Measurements from ENCODE around the gene STK38L. TPM values are rescaled to one million over a fixed set of nuclear protein-coding genes. Genes with fewer than 3 reads are reported as not detected.

STK38L gene
- total RNA-seq, 2 donors from 2014 or later, result 33.2 to 78.3 TPM

GRCh38 chr12:27300226-27300625 is 56.1 kb downstream of the STK38L start:
- no peak overlapping the region for H3K4me3 ChIP-seq (ENCODE audit: low read length)
- H3K36me3 Mint-ChIP-seq (ENCODE audit: low read depth), result peaks cover 48% of the 10 kb centered on the region
- H3K4me3 Mint-ChIP-seq, result no peak overlapping the region
- peaks cover 10% of the 10 kb centered on the region for H3K9me3 Mint-ChIP-seq
- H3K4me1 ChIP-seq (ENCODE audit: control insufficient read depth, insufficient read depth, low read length), result peaks cover 3% of the 10 kb centered on the region
- H3K27ac ChIP-seq (ENCODE audit: low read depth, low read length), result no peak overlapping the region
- no peak overlapping the region for H3K9ac ChIP-seq (ENCODE audit: extremely low read depth, low read length, poor library complexity, severe bottlenecking)
- no peaks in the 10 kb centered on the region for H3K27me3 ChIP-seq (ENCODE audit: control insufficient read depth, insufficient read depth, low read length, poor library complexity, severe bottlenecking)
- H3K36me3 ChIP-seq (ENCODE audit: control insufficient read depth, insufficient read depth, low read length), result peaks cover 57% of the 10 kb centered on the region
- no peaks in the 10 kb centered on the region for H3K27me3 Mint-ChIP-seq (ENCODE audit: insufficient read depth)
- H3K9me3 ChIP-seq (ENCODE audit: control insufficient read depth, low read length), result peaks cover 19% of the 10 kb centered on the region
- TF ChIP-seq CTCF (conservative IDR thresholded peaks at IDR 0.05), result no peak
- H3K27ac Mint-ChIP-seq, result no peak overlapping the region
- DNase-seq, result no peak
- H3K4me1 Mint-ChIP-seq, result no peaks in the 10 kb centered on the region

GRCh38 chr12:27303139-27304111 is 59.3 kb downstream of the STK38L start:
- no peaks in the 10 kb centered on the region for H3K27me3 ChIP-seq (ENCODE audit: control insufficient read depth, insufficient read depth, low read length, poor library complexity, severe bottlenecking)
- Mint-ChIP-seq H3K9me3 (peaks cover 9% of the 10 kb centered on the region), H3K27me3 (ENCODE audit: insufficient read depth) (no peaks in the 10 kb centered on the region), H3K4me3 (no peak overlapping the region), H3K27ac (no peak overlapping the region), H3K36me3 (ENCODE audit: low read depth) (peaks cover 45% of the 10 kb centered on the region), H3K4me1 (no peaks in the 10 kb centered on the region)
- H3K27ac ChIP-seq (ENCODE audit: low read depth, low read length), result no peak overlapping the region
- 79 to 94% methylated on average over 2 to 3 of the region's 3 CpGs for WGBS, 2 experiments (ENCODE audit: insufficient coverage in 1 of 2, insufficient read length in 1 of 2)
- DNase-seq, result no peak
- peaks cover 12% of the 10 kb centered on the region for H3K9me3 ChIP-seq (ENCODE audit: control insufficient read depth, low read length)
- TF ChIP-seq CTCF (conservative IDR thresholded peaks at IDR 0.05), result no peak
- H3K36me3 ChIP-seq (ENCODE audit: control insufficient read depth, insufficient read depth, low read length), result peaks cover 66% of the 10 kb centered on the region
- H3K9ac ChIP-seq (ENCODE audit: extremely low read depth, low read length, poor library complexity, severe bottlenecking), result no peak overlapping the region
- no peaks in the 10 kb centered on the region for H3K4me1 ChIP-seq (ENCODE audit: control insufficient read depth, insufficient read depth, low read length)
- no peak overlapping the region for H3K4me3 ChIP-seq (ENCODE audit: low read length)

GRCh38 chr12:27304856-27305255 is 60.8 kb downstream of the STK38L start:
- no peaks in the 10 kb centered on the region for H3K9me3 Mint-ChIP-seq
- peaks cover 42% of the 10 kb centered on the region for H3K36me3 Mint-ChIP-seq (ENCODE audit: low read depth)
- no peak overlapping the region for H3K27ac Mint-ChIP-seq
- WGBS, 2 experiments (ENCODE audit: insufficient coverage in 1 of 2, insufficient read length in 1 of 2), result 95% methylated on average over 1 of the region's 1 CpG; no CpG with 5 or more reads in 1 of the 2 experiments
- no peaks in the 10 kb centered on the region for H3K27me3 Mint-ChIP-seq (ENCODE audit: insufficient read depth)
- Histone ChIP-seq H3K27me3 (ENCODE audit: control insufficient read depth, insufficient read depth, low read length, poor library complexity, severe bottlenecking) (no peaks in the 10 kb centered on the region), H3K9me3 (ENCODE audit: control insufficient read depth, low read length) (no peaks in the 10 kb centered on the region), H3K4me3 (ENCODE audit: low read length) (no peak overlapping the region), H3K4me1 (ENCODE audit: control insufficient read depth, insufficient read depth, low read length) (no peaks in the 10 kb centered on the region), H3K36me3 (ENCODE audit: control insufficient read depth, insufficient read depth, low read length) (peaks cover 62% of the 10 kb centered on the region), H3K27ac (ENCODE audit: low read depth, low read length) (no peak overlapping the region), H3K9ac (ENCODE audit: extremely low read depth, low read length, poor library complexity, severe bottlenecking) (no peak overlapping the region)
- no peaks in the 10 kb centered on the region for H3K4me1 Mint-ChIP-seq
- TF ChIP-seq CTCF (conservative IDR thresholded peaks at IDR 0.05), result no peak
- no peak for DNase-seq
- H3K4me3 Mint-ChIP-seq, result no peak overlapping the region

All from endodermal cell (in vitro differentiated cells).